Astrocyte of the cerebellum (primary cell): ENCODE data around the gene SVOPL.

ENCODE experiments used
- DNase-seq: peaks from one replicate; pipeline ENCODE4 v3.0.0-alpha.2; 2011; ENCODE audit warnings: low read depth
- H3K4me3 ChIP-seq: 2 replicates; pipeline ENCODE4 v1.5.1; 2011; ENCODE audit warnings: mild to moderate bottlenecking, low read depth, low read length, moderate library complexity
- CTCF ChIP-seq: IDR thresholded peaks from 2 replicates; pipeline ENCODE4 v1.5.1; 2012; ENCODE audit warnings: low read length, low read depth, moderate library complexity, mild to moderate bottlenecking; ENCODE audit errors: missing control alignments
- in situ Hi-C: cut with HindIII; loops from 2 replicates; pipeline ENCODE4 v1.10.0; 2017; ENCODE audit warnings: low sequenced_read_pairs

SVOPL gene

GRCh38 chr7:138622841-138623240 lies 78.3 kb downstream of the SVOPL start:
- TF ChIP-seq CTCF, result no peak
- in situ Hi-C loops, result no loop called here
- no peak overlapping the region for H3K4me3 ChIP-seq
- no peak for DNase-seq

- no peak for DNase-seq
- no peak overlapping the region for H3K4me3 ChIP-seq
- in situ Hi-C loops, result no loop called here
- TF ChIP-seq CTCF, result no peak
These were observed 82.2 kb downstream of the SVOPL start for GRCh38 chr7:138618933-138619332.

- TF ChIP-seq CTCF, result no peak
These were observed 82.7 kb downstream of the SVOPL start for GRCh38 chr7:138618506-138618905.

GRCh38 chr7:138616085-138616484 lies 85.1 kb downstream of the SVOPL start:
- in situ Hi-C loops, result no loop called here
- DNase-seq, result no peak
- no peak overlapping the region for H3K4me3 ChIP-seq
- TF ChIP-seq CTCF, result no peak

More at GRCh38 chr7:138618506-138618905, 82.7 kb downstream of the SVOPL start:
- H3K4me3 ChIP-seq, result no peak overlapping the region
- no peak for DNase-seq
- in situ Hi-C loops, result no loop called here

GRCh38 chr7:138613630-138614029 lies 87.5 kb downstream of the SVOPL start:
- in situ Hi-C loops, result no loop called here
- no peak for TF ChIP-seq CTCF
- DNase-seq, result no peak

GRCh38 chr7:138610671-138611170 lies 90.4 kb downstream of the SVOPL start:
- DNase-seq, result no peak
- TF ChIP-seq CTCF, result no peak
- in situ Hi-C loops, result no loop called here

More at GRCh38 chr7:138613630-138614029, 87.5 kb downstream of the SVOPL start:
- no peak overlapping the region for H3K4me3 ChIP-seq

More at GRCh38 chr7:138610671-138611170, 90.4 kb downstream of the SVOPL start:
- no peak overlapping the region for H3K4me3 ChIP-seq
